Astrocyte (in vitro differentiated cells and primary cell): ENCODE data around the gene SLC17A1. TPM values are rescaled to one million over a fixed set of nuclear protein-coding genes. Genes with fewer than 3 reads are reported as not detected.

Experiments
- DNase-seq: peaks from one replicate; pipeline ENCODE4 v3.0.0-alpha.2; 2010; ENCODE audit warnings: low read depth
- FAIRE-seq: peaks from 2 replicates; lab custom pipeline; 2011; peaks lifted over from hg19 to GRCh38; lab: Jason Lieb, UNC
- H2AFZ ChIP-seq: 2 replicates; pipeline ENCODE4 v1.6.0; 2012; ENCODE audit warnings: low read depth, low read length, inconsistent platforms
- H3K27ac ChIP-seq: 2 replicates; pipeline ENCODE4 v1.5.1; 2011; ENCODE audit warnings: low read depth, low read length, inconsistent platforms
- H3K27me3 ChIP-seq: 2 replicates; pipeline ENCODE4 v1.6.0; 2011; ENCODE audit warnings: low read length, inconsistent platforms; ENCODE audit not compliant: insufficient read depth
- H3K36me3 ChIP-seq: 2 replicates; pipeline ENCODE4 v1.5.1; 2011; ENCODE audit warnings: low read length, inconsistent platforms; ENCODE audit not compliant: insufficient read depth
- H3K4me1 ChIP-seq: 2 replicates; pipeline ENCODE4 v1.5.1; 2011; ENCODE audit warnings: low read length, inconsistent platforms; ENCODE audit not compliant: insufficient read depth
- H3K4me2 ChIP-seq: 2 replicates; pipeline ENCODE4 v1.6.0; 2012; ENCODE audit warnings: low read length, inconsistent platforms
- H3K4me3 ChIP-seq: 2 replicates; pipeline ENCODE4 v1.5.1; 2011; ENCODE audit warnings: low read depth, mild to moderate bottlenecking, low read length, inconsistent platforms; ENCODE audit not compliant: insufficient read depth
- H3K79me2 ChIP-seq: 2 replicates; pipeline ENCODE4 v1.6.0; 2012; ENCODE audit warnings: mild to moderate bottlenecking, low read length, inconsistent platforms; ENCODE audit not compliant: insufficient read depth
- H3K9ac ChIP-seq: 2 replicates; pipeline ENCODE4 v1.6.0; 2012; ENCODE audit warnings: mild to moderate bottlenecking, low read length, inconsistent platforms
- H3K9me3 ChIP-seq: 2 replicates; pipeline ENCODE4 v1.5.1; 2012; ENCODE audit warnings: low read depth, mild to moderate bottlenecking, low read length, inconsistent platforms; ENCODE audit not compliant: insufficient read depth
- H4K20me1 ChIP-seq: 2 replicates; pipeline ENCODE4 v1.6.0; 2012; ENCODE audit warnings: low read length, inconsistent platforms; ENCODE audit not compliant: insufficient read depth
- H3K27ac Mint-ChIP-seq: one replicate; pipeline ENCODE4 v1.8.0; 2021; ENCODE audit warnings: mild to moderate bottlenecking, mixed read lengths; ENCODE audit not compliant: unreplicated experiment
- H3K27me3 Mint-ChIP-seq: one replicate; pipeline ENCODE4 v1.8.0; 2021; ENCODE audit warnings: low read depth, mixed read lengths; ENCODE audit not compliant: unreplicated experiment
- H3K36me3 Mint-ChIP-seq: one replicate; pipeline ENCODE4 v1.8.0; 2021; ENCODE audit warnings: low read depth, mixed read lengths; ENCODE audit not compliant: unreplicated experiment
- H3K4me1 Mint-ChIP-seq: one replicate; pipeline ENCODE4 v1.8.0; 2021; ENCODE audit warnings: low read depth, mixed read lengths; ENCODE audit not compliant: unreplicated experiment
- H3K4me3 Mint-ChIP-seq: one replicate; pipeline ENCODE4 v1.8.0; 2021; ENCODE audit warnings: mild to moderate bottlenecking, moderate library complexity, mixed read lengths; ENCODE audit not compliant: unreplicated experiment
- H3K9me3 Mint-ChIP-seq: one replicate; pipeline ENCODE4 v1.8.0; 2021; ENCODE audit warnings: mild to moderate bottlenecking, mixed read lengths; ENCODE audit not compliant: unreplicated experiment
- EZH2 ChIP-seq: IDR thresholded peaks from 2 replicates; pipeline ENCODE4 v1.6.1; 2012; ENCODE audit warnings: mild to moderate bottlenecking, low read length, inconsistent platforms; ENCODE audit not compliant: insufficient read depth
- total RNA-seq: library from RNA; stranded (reverse); gene quantifications from 2 replicates; pipeline ENCODE4 v1.2.1, GENCODE V29; 2021
- TF ChIP-seq, protein P1 (sequence below): IDR thresholded peaks from 2 replicates; pipeline ENCODE4 v1.5.1; 2011; ENCODE audit warnings: low read depth, mild to moderate bottlenecking, inconsistent platforms, low read length, moderate library complexity; ENCODE audit not compliant: insufficient read depth

The SLC17A1 gene
- total RNA-seq, 1 donor from 2014 or later: not detected

DNA sequence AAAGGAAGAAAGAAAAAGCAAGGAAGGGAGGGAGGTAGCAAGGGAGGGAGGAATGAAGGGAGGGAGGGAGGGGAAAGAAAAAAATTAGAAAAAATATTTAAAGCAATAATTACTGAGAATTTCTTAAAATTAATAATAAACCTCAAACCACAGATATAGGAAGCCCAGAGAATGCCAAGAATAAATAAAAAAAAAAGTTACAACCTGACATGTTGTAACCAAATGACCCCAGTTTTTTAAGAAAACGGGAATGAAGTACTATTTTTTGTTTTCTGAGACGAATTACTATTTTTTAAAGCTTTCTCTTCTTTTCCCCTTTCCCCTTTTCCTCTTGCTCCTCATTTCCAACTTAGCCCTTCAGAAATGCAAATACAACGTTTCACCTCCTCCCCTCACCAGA, 16.7 kb downstream of the SLC17A1 start:
- no peak for DNase-seq
- no peak overlapping the region for H3K4me3 Mint-ChIP-seq
- H3K27me3 Mint-ChIP-seq: peaks cover 3% of the 10 kb centered on the region
- H3K9me3 Mint-ChIP-seq: no peaks in the 10 kb centered on the region
- Histone ChIP-seq H3K79me2 (no peaks in the 10 kb centered on the region), H3K27me3 (no peaks in the 10 kb centered on the region), H3K9me3 (no peaks in the 10 kb centered on the region), H3K27ac (no peak overlapping the region), H3K4me2 (no peak overlapping the region), H3K36me3 (no peaks in the 10 kb centered on the region), H4K20me1 (no peaks in the 10 kb centered on the region), H2AFZ (no peak overlapping the region), H3K4me3 (no peak overlapping the region), H3K4me1 (no peaks in the 10 kb centered on the region), H3K9ac (no peak overlapping the region)
- H3K36me3 Mint-ChIP-seq: no peaks in the 10 kb centered on the region
- no peak overlapping the region for H3K27ac Mint-ChIP-seq
- H3K4me1 Mint-ChIP-seq: no peaks in the 10 kb centered on the region
- FAIRE-seq: no peak
- no peak for TF ChIP-seq EZH2
- TF ChIP-seq, protein P1, sequence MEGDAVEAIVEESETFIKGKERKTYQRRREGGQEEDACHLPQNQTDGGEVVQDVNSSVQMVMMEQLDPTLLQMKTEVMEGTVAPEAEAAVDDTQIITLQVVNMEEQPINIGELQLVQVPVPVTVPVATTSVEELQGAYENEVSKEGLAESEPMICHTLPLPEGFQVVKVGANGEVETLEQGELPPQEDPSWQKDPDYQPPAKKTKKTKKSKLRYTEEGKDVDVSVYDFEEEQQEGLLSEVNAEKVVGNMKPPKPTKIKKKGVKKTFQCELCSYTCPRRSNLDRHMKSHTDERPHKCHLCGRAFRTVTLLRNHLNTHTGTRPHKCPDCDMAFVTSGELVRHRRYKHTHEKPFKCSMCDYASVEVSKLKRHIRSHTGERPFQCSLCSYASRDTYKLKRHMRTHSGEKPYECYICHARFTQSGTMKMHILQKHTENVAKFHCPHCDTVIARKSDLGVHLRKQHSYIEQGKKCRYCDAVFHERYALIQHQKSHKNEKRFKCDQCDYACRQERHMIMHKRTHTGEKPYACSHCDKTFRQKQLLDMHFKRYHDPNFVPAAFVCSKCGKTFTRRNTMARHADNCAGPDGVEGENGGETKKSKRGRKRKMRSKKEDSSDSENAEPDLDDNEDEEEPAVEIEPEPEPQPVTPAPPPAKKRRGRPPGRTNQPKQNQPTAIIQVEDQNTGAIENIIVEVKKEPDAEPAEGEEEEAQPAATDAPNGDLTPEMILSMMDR: no peak

DNA sequence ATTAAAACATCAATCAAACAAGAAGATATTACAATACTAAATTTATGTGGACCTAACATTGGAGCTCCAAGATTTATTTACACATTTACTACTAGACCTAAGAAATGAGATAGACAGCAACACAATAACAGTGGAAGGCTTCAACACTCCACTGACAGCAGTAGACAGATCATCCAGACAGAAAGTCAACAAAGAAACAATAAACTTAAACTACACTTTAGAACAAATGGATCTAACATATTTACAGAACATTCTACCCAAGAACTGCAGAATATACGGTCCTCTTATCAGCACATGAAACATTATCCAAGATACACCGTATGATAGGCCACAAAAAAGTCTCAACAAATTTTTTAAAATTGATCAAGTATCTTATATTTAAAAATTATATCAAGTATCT, 27.0 kb downstream of the SLC17A1 start:
- no peaks in the 10 kb centered on the region for H3K36me3 Mint-ChIP-seq
- DNase-seq (no peak), FAIRE-seq (no peak)
- H3K27me3 Mint-ChIP-seq: no peaks in the 10 kb centered on the region
- no peaks in the 10 kb centered on the region for H3K4me1 Mint-ChIP-seq
- H3K4me2 ChIP-seq: no peak overlapping the region
- H3K27ac Mint-ChIP-seq: no peak overlapping the region
- no peak overlapping the region for H3K27ac ChIP-seq
- no peaks in the 10 kb centered on the region for H3K9me3 ChIP-seq
- H3K79me2 ChIP-seq: no peaks in the 10 kb centered on the region
- H3K9ac ChIP-seq: no peak overlapping the region
- no peaks in the 10 kb centered on the region for H3K36me3 ChIP-seq
- no peak overlapping the region for H3K4me3 Mint-ChIP-seq
- H2AFZ ChIP-seq: no peak overlapping the region
- H3K9me3 Mint-ChIP-seq: no peaks in the 10 kb centered on the region
- TF ChIP-seq, protein P1: no peak
- no peak for TF ChIP-seq EZH2
- no peaks in the 10 kb centered on the region for H3K4me1 ChIP-seq
- H4K20me1 ChIP-seq: no peaks in the 10 kb centered on the region
- H3K4me3 ChIP-seq: no peak overlapping the region
- no peaks in the 10 kb centered on the region for H3K27me3 ChIP-seq

DNA sequence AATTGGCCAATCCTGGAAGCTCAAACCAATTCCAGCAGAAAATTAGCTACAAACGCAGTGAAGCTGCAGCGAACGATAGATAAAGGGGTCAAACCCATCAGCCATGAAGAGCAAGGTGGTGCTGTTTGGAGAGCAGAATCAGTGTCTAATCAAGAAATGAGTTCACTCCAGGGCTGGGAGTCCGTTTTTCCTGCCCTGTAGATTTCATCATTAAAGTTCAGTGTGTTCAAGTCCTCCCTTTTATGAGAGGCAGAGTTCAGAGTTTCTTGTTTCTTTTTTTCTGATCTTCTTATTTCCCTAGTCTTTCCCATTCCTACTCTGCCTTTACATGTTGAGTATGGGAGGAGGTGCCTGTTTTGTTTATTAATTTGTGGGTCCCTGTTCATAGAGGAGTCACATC, 30.4 kb downstream of the SLC17A1 start:
- Histone ChIP-seq H3K9me3 (no peaks in the 10 kb centered on the region), H3K9ac (no peak overlapping the region), H3K4me2 (no peak overlapping the region), H3K27me3 (no peaks in the 10 kb centered on the region), H3K4me3 (no peak overlapping the region), H2AFZ (no peak overlapping the region), H3K36me3 (no peaks in the 10 kb centered on the region), H4K20me1 (no peaks in the 10 kb centered on the region), H3K79me2 (no peaks in the 10 kb centered on the region), H3K4me1 (no peaks in the 10 kb centered on the region), H3K27ac (no peak overlapping the region)
- Mint-ChIP-seq H3K27ac (no peak overlapping the region), H3K4me1 (no peaks in the 10 kb centered on the region), H3K9me3 (no peaks in the 10 kb centered on the region), H3K27me3 (no peaks in the 10 kb centered on the region), H3K4me3 (no peak overlapping the region), H3K36me3 (no peaks in the 10 kb centered on the region)
- FAIRE-seq: no peak
- TF ChIP-seq EZH2: no peak
- TF ChIP-seq, protein P1: no peak
- DNase-seq: no peak
